Colonic mucosa (tissue), 4 donors: ENCODE results near the gene SERPINB8. TPM values are rescaled to one million over a fixed set of nuclear protein-coding genes. Genes with fewer than 3 reads are reported as not detected.

Experiments
- DNase-seq: peaks from one replicate; pipeline ENCODE4 v3.0.0-alpha.2; 2020
- H3K27ac ChIP-seq: fragments of 200-600 bp; one replicate; pipeline ENCODE4 v1.8.0; 2021
- H3K27me3 ChIP-seq: fragments of 200-600 bp; one replicate; pipeline ENCODE4 v1.8.0; 2021
- H3K36me3 ChIP-seq: fragments of 200-600 bp; one replicate; pipeline ENCODE4 v1.8.0; 2021
- H3K4me1 ChIP-seq: fragments of 200-600 bp; one replicate; pipeline ENCODE4 v1.8.0; 2021; ENCODE audit warnings: mild to moderate bottlenecking
- H3K4me3 ChIP-seq: fragments of 200-600 bp; one replicate; pipeline ENCODE4 v1.8.0; 2021
- H3K9ac ChIP-seq, 2 donors: one replicate each; pipeline ENCODE4 v1.7.0; 2013; ENCODE audit warnings: control low read depth in 2 of 2, low read depth in 2 of 2, low read length in 2 of 2
- H3K9me3 ChIP-seq: fragments of 200-600 bp; one replicate; pipeline ENCODE4 v1.8.0; 2021
- CTCF ChIP-seq: fragments of 200-600 bp; IDR thresholded peaks from one replicate; pipeline ENCODE4 v1.8.0; 2022; ENCODE audit warnings: antibody characterized with exemption, mild to moderate bottlenecking
- intact Hi-C: fragments of 100-400 bp; cut with DNase I; formaldehyde crosslinking; loops from one replicate; pipeline ENCODE4 v1.14.1; 2022
- total RNA-seq, 2 donors: library from RNA; stranded (reverse); fragmentation: NEBNext Ultra II Directional in 1 of 2; extraction: Animal tissue kit (Norgen Biotek cat#: 25700) in 1 of 2; gene quantifications; one replicate each; pipeline ENCODE4 v1.2.1, GENCODE V29; 2021
- donor health status: healthy.
- donor health status: DM: no; HTN: no; CAD: no.
- donor health status: DM: no; HTN: no; CAD: no.

Gene SERPINB8
- total RNA-seq, 2 donors from 2014 or later: 9.2 to 20.1 TPM

DNA sequence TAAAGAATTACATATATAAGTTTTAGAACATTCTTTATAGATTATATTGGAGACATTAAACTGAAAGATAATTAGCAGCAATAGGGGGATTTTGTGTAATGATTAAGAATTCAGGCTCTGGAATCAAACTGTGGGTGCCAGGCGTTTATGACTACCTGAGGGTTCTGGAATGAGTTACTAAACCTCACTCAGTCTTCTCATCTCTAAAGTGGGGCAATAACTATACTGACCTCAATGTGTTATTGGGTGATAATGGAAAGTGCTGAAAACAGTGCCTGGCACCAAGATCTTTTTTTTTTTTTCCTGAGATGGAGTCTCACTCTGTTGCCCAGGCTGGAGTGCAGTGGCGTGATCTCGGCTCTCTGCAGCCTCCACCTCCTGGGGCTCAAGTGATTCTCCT is 7.2 kb downstream of the SERPINB8 start:
- no peak for DNase-seq
- intact Hi-C loops: no loop called here

DNA sequence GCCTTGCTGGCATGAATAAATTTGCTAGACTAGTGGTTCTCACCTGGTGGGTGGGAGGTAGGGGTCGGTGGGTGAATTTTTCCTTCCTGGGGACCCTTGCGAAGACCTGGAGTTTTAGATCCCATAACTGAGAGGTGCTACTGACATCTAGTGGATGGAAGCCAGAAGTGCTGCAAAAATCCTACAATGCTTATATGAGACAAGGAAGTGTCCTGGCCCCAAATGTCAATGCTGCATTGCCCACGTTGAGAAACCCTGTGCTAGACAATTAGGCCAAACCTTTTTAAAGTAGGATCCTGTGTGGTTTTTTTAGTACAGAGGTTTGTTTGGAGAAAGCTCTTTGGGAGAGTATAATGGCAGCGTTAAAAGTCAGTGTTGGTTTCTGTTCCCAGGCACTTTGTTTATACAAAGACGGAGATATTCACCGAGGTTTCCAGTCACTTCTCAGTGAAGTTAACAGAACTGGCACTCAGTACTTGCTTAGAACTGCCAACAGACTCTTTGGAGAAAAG is 9.6 kb downstream of the SERPINB8 start:
- Histone ChIP-seq H3K27me3 (no peaks in the 10 kb centered on the region), H3K9ac (peak overlapping the region in 1 of 2 donors; percentile 43), H3K9me3 (no peaks in the 10 kb centered on the region), H3K36me3 (no peaks in the 10 kb centered on the region), H3K27ac (no peak overlapping the region), H3K4me1 (no peaks in the 10 kb centered on the region), H3K4me3 (no peak overlapping the region)
- intact Hi-C loops: no loop called here
- peak; percentile 62 for DNase-seq
- TF ChIP-seq CTCF: peak; percentile 81

More for the DNA sequence above, 7.2 kb downstream of the SERPINB8 start:
- TF ChIP-seq CTCF: no peak
- H3K9ac ChIP-seq: no peak overlapping the region
- no peak overlapping the region for H3K27ac ChIP-seq
- H3K9me3 ChIP-seq: no peaks in the 10 kb centered on the region
- H3K4me3 ChIP-seq: no peak overlapping the region
- no peaks in the 10 kb centered on the region for H3K27me3 ChIP-seq
- H3K4me1 ChIP-seq: no peaks in the 10 kb centered on the region
- no peaks in the 10 kb centered on the region for H3K36me3 ChIP-seq

- no peaks in the 10 kb centered on the region for H3K27me3 ChIP-seq
- no peaks in the 10 kb centered on the region for H3K9me3 ChIP-seq
- H3K36me3 ChIP-seq: no peaks in the 10 kb centered on the region
- no peak overlapping the region for H3K27ac ChIP-seq
- H3K9ac ChIP-seq: peak overlapping the region in 1 of 2 donors; percentile 43
- no peaks in the 10 kb centered on the region for H3K4me1 ChIP-seq
- intact Hi-C loops: no loop called here
- no peak overlapping the region for H3K4me3 ChIP-seq
- no peak for DNase-seq
- TF ChIP-seq CTCF: no peak
Observed at GRCh38 chr18:63980027-63980426, 10.1 kb downstream of the SERPINB8 start.

DNA sequence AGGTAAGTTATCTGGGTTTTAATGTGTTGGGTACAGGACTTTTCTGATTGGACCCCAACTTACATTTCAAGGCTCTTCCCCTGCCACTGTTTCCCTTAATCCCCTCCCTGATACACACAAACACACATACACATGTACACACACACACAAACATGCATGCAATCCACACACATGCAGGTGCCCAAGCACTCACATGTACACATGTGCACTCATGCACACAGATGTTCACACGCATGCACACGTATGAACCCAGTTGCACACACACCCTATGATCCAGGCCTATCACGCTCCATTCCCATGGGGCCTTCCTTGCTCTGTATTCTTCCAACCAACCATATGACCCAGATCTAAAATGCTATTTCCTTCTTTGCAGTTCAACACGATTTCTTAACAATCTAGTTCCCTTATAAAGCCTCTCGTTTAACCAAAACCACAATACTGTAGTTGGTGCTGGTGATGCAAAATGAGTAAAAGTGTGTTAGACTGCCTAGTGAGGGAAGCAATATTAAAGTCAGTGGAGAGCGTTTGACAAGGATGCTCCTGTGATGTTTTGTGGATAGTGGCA is 11.1 kb downstream of the SERPINB8 start:
- no peaks in the 10 kb centered on the region for H3K9me3 ChIP-seq
- no peak overlapping the region for H3K27ac ChIP-seq
- no peaks in the 10 kb centered on the region for H3K4me1 ChIP-seq
- H3K4me3 ChIP-seq: no peak overlapping the region
- no peaks in the 10 kb centered on the region for H3K36me3 ChIP-seq
- no peak overlapping the region for H3K9ac ChIP-seq
- DNase-seq: no peak
- H3K27me3 ChIP-seq: no peaks in the 10 kb centered on the region
- no peak for TF ChIP-seq CTCF
- intact Hi-C loops: no loop called here

DNA sequence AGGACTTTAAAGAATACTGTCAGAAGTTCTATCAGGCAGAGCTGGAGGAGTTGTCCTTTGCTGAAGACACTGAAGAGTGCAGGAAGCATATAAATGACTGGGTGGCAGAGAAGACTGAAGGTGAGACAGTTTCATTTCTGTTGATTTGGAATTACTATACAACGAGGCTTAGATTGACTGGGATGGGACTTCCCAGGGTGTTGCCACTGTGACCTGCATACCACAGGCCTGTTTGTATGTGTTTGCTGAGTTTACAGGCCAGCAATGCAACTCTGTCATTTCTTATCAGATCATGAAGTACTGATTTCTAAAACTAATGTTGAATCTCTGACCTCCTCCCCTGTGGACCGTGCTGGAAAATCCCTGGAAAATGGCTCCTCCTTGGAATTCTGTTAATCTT is 11.8 kb downstream of the SERPINB8 start:
- TF ChIP-seq CTCF: no peak
- H3K9ac ChIP-seq: no peak overlapping the region
- H3K4me1 ChIP-seq: no peaks in the 10 kb centered on the region
- H3K9me3 ChIP-seq: no peaks in the 10 kb centered on the region
- no peaks in the 10 kb centered on the region for H3K27me3 ChIP-seq
- DNase-seq: no peak
- H3K27ac ChIP-seq: no peak overlapping the region
- intact Hi-C loops: no loop called here
- H3K36me3 ChIP-seq: no peaks in the 10 kb centered on the region
- H3K4me3 ChIP-seq: no peak overlapping the region
